Endothelial cell of umbilical vein (primary cell): ENCODE measurements around the gene KCNK13.

Experiments used
- CTCF ChIP-seq, 2 donors: IDR thresholded peaks; 1 replicate in 1 of 2; 2 replicates in 1 of 2; pipeline ENCODE4 v1.5.1; 2011; ENCODE audit warnings: low read length in 2 of 2, mild to moderate bottlenecking in 2 of 2, moderate library complexity in 2 of 2, control low read depth in 1 of 2, inconsistent platforms in 1 of 2, low read depth in 1 of 2; ENCODE audit not compliant: insufficient read depth in 1 of 2; ENCODE audit errors: extremely low read depth in 1 of 2
- EZH2 ChIP-seq: IDR thresholded peaks from 2 replicates; pipeline ENCODE4 v1.6.1; 2012; ENCODE audit warnings: borderline replicate concordance, low read depth, mild to moderate bottlenecking, moderate library complexity, low read length, inconsistent platforms; ENCODE audit not compliant: severe bottlenecking
- FOS ChIP-seq: IDR thresholded peaks from 2 replicates; pipeline ENCODE4 v1.6.1; 2011; ENCODE audit warnings: mild to moderate bottlenecking, low read length, moderate library complexity, borderline replicate concordance; ENCODE audit not compliant: insufficient read depth
- POLR2A ChIP-seq: IDR thresholded peaks from 2 replicates; pipeline ENCODE4 v1.6.1; 2012; ENCODE audit warnings: low read depth, mild to moderate bottlenecking, control low read depth, low read length
- POLR2AphosphoS5 ChIP-seq: IDR thresholded peaks from 2 replicates; pipeline ENCODE4 v1.6.1; 2012; ENCODE audit warnings: low read depth, mild to moderate bottlenecking, control low read depth, low read length, moderate library complexity; ENCODE audit not compliant: insufficient read depth

GRCh38 chr14:90177539-90178189 is 115.9 kb downstream of the KCNK13 start:
- TF ChIP-seq POLR2AphosphoS5: no peak
- no peak for TF ChIP-seq CTCF (IDR thresholded peaks at IDR 0.05; ENCODE audit: extremely low read depth in 1 of 2, insufficient read depth in 1 of 2, low read depth in 1 of 2, low read length in 2 of 2)
- no peak for TF ChIP-seq POLR2A
- TF ChIP-seq FOS: no peak
- TF ChIP-seq EZH2: no peak
